T-helper 22 cell (primary cell): ENCODE measurements around the gene PLEKHG2.

Experiments used
- DNase-seq: peaks from one replicate; pipeline ENCODE4 v3.0.0-alpha.2; 2020; ENCODE audit warnings: low read depth

PLEKHG2 gene

DNA sequence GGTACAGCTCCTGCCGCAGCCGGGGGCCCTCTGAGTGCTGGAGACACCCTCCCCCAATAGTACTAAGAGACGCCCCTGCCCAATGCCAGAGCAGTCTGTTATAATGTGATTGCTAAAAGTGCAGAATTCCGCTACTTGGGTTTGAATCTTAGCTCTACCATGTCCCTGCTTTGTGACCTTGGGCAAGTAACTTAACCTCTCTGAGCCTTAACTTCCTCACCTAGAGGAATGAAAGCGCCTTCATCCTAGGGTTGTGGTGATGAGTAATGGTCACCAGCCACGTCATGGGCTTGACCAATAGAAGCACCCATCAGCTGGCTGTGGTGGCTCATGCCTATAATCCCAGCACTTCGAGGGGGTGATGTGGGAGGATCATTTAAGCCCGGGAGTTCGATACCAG lies 6.5 kb downstream of the PLEKHG2 start:
- no peak for DNase-seq

DNA sequence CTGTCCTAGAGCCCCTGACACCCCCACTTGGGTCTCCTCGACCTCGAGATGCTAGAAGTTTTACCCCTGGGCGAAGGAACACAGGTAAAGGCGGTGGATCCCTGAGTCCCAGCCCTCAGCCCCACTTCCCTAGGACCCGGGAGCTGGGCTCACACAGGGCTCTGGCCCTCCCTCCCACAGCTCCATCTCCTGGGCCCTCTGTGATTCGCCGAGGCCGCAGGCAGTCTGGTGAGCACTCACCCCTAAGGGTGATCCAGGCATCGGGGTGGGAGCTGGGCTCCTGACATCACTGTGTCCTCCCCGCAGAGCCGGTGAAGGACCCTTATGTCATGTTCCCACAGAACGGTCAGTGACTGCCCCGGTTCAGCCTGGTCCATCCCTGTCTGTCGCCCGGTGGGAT lies 8.3 kb downstream of the PLEKHG2 start:
- DNase-seq, result no peak

DNA sequence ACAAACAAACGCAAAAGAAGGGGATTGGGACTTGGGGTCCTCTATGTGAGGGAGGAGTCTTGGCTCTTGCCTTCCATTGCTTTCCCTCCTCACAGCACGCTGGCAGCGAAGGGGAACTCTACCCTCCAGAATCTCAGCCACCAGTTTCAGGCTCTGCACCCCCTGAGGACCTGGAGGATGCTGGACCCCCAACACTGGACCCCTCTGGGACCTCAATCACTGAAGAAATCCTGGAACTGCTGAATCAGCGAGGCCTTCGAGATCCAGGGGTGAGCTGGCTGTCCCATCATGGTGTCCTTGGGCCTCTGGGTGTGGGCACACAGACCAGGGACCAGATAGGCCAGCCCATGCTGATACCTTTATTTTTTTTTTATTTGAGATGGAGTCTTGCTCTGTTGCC lies 9.6 kb downstream of the PLEKHG2 start:
- no peak for DNase-seq

DNA sequence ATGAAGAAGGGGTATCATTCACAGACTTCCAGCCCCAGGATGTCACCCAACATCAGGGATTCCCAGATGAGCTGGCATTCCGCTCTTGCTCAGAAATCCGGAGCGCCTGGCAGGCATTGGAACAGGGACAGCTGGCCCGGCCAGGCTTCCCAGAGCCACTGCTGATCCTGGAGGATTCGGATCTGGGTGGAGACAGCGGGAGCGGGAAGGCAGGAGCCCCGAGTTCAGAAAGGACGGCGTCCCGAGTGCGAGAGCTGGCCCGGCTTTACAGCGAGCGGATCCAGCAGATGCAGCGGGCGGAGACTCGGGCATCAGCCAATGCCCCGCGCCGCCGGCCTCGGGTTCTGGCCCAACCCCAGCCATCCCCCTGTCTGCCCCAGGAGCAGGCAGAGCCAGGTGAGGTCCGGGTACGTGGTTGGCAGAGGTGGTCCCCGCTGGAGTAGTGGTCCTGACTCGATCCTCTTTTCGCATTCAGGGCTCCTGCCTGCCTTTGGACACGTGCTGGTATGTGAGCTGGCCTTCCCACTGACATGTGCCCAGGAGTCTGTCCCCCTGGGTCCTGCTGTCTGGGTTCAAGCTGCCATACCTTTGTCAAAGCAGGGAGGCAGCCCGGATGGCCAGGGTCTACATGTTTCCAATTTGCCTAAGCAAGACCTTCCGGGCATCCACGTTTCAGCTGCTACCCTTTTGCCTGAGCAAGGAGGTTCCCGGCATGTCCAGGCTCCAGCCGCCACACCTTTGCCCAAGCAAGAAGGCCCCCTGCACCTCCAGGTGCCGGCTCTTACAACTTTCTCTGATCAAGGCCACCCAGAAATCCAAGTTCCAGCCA lies 11.0 kb downstream of the PLEKHG2 start:
- DNase-seq, result no peak

DNA sequence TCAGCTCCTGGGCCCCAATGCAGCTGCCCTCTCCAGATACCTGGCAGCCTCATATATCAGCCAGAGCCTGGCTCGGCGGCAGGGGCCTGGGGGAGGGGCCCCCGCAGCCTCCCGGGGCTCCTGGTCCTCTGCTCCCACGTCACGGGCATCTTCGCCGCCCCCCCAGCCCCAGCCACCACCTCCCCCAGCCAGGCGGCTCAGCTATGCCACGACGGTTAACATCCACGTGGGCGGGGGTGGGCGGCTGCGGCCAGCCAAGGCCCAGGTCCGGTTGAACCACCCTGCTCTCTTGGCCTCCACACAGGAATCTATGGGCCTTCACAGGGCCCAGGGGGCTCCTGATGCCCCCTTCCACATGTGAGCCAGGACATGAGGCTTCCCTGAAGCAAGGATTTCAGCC lies 12.5 kb downstream of the PLEKHG2 start:
- no peak for DNase-seq

DNA sequence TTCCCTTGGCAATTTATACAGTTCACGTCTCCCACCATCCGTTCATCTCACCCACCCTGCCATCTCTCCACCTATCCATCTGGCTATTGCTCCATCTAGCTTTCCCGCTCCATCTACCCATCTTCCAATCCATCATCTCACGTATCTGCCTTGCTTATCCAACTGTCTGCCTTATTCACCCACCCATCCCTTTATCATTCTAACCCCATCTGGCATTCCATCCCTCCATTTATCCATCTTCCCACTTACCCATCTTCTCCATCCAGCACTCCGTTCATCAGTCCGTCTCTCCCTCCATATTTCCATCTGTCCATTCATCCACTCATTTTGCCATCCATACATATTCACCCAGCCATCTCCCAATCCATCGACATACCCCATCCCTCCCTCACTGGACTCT lies 13.3 kb downstream of the PLEKHG2 start:
- DNase-seq, result no peak

DNA sequence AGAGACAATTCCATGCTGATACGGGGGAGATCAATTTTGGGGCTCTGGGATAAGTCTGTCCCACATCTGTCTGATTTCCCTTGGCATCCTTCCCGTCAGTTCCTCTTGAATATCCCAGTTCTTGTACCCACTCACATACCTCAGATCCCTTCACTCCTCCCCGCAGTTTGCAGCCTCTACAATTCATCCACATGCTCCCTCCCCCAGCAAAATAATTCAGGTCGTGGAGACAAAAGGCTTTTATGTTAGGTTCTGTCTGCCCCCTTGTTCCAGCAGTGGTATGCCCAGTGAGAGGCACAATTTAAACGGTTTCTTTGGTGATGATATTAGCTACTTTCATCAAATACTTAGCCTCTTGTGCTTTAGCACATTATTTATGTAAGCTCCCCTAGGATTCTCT lies 13.7 kb downstream of the PLEKHG2 start:
- DNase-seq, result no peak

DNA sequence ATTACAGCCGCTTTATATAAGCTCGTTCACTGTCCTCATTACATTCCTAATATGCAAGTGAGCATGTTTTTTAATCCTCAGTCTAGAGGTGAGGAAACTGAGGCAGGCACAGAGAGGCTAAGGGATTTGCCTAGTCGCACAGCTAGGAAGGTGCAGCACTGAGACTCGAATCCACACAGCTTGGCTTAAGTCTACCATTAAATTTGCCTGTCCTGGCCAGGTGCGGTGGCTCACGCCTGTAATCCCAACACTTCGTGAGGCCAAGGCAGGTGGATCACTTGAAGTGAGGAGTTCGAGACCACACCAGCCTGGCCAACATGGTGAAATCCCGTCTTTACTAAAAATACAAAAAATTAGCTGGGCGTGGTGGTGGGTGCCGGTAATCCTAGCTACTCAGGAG lies 15.2 kb downstream of the PLEKHG2 start:
- no peak for DNase-seq

DNA sequence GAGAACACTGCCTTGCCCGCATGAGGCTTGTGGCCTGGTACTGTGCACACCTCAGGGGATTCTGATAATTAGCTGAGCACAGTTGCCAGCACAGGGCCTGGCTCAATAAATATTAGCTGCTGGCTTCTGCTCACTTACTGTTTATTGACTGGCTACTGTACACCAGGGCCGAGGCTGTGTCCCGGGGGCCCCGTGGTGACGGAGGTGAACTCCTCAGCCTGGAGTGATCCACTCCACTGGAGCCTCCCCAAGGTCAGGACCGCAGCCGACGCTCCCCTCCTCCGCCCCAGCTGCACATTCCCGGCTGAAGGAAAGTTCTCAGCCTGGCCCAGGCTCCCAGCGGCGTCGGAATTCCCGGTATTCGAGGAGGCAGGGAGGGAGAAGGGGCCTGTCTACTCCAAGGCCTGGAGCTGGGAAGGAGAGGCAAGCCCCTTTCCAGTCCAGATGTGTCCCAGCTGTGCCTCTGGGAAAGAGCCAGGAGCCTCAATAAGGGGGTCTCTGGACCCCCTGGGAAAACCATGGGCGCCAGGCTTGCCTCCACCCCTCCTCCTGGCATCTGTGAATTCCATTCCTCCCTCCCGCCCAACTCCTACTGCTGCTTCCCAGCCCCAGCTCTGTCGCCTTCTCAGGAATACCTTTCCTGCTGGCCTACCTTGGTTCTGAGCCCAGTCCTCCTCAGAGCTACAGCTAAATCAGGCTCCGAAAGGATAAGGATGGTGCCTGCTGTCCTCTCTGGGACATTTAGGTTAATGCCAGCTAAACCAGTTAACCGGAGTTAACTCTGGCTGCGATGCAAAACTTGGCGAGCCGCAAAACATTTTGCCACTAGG lies 16.0 kb downstream of the PLEKHG2 start:
- DNase-seq, result no peak

DNA sequence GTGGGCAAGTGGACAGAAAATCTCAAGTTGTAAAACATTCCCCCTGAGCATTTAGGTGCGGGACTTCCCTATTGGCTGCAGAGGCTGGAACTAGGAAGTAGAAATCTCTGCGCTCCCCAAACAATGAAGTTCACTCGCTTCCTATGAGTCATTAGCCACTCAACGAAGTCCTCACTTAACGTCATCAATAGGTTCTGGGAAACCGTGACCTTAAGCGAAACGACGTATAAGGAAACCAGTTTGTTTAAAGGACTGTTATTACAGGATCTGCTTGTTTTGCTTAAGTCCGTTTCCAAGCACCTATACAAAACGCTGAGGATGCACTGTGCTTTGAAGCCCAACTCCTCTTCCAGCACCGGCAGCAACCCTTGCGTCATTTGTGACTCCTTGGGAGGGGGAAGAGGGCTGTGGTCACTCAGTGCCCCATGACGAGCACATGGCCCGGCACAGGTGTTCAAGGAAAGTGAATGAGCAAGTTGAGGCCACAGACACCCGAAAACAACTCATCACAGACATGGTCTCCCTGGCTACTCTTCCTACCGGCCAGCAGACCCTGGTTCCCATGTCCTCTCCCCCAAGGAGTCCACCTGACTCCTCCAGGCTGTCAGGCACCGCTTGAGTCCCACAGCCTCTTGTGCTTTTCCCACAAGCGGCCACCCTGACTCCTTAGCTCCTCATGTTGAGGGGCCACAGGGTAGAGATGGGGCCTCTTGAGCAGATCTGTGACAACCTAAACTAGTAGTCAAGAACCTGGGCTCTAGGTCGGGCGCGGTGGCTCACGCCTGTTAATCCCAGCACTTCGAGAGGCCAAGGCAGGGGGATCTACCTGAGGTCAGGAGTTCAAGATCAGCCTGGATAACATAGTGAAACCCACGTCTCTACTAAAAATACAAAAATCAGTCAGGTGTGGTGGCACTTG lies 18.5 kb downstream of the PLEKHG2 start:
- peak; percentile 93 for DNase-seq

DNA sequence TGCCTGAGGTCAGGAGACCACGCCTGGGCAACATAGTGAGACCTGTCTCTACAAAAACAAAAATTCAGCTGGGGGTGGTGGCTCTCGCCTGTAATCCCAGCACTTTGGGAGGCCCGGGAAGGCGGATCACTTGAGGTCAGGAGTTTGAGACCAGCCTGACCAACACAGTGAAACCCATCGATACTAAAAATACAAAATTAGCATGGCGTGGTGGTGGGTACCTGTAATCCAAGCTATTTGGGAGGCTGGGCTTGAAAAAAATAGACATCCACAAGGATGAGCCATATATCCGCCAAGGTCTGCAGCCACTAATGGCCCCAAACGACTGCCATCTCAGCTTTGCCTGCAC lies 20.2 kb downstream of the PLEKHG2 start:
- DNase-seq, result no peak

DNA sequence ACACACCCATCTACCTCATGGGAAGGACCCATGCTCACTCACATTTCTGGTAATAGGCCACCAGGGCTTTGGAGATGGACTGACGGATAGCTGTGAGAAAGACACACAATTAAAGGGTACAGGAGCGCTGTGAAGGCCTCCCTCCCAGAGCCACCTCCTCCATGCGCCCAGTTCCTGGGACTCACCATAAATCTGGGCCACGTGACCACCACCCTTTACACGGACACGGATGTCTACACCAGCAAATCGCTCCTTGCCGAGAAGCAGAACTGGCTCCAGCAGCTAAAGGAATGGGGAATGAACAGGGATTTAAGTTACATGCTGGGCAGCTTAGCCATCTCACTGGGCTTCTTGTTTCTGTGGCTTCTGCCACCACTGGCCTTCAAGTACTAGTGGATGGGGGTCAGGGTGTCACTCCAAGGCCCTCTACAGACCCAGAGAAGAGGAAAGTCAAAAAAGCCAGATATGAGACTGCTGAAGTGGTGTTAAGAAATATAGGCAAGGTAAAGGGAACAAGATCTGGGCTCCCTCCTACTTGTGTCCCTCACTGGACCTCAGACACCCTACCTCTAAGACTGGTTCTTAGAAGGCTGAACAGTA lies 21.1 kb downstream of the PLEKHG2 start:
- no peak for DNase-seq

DNA sequence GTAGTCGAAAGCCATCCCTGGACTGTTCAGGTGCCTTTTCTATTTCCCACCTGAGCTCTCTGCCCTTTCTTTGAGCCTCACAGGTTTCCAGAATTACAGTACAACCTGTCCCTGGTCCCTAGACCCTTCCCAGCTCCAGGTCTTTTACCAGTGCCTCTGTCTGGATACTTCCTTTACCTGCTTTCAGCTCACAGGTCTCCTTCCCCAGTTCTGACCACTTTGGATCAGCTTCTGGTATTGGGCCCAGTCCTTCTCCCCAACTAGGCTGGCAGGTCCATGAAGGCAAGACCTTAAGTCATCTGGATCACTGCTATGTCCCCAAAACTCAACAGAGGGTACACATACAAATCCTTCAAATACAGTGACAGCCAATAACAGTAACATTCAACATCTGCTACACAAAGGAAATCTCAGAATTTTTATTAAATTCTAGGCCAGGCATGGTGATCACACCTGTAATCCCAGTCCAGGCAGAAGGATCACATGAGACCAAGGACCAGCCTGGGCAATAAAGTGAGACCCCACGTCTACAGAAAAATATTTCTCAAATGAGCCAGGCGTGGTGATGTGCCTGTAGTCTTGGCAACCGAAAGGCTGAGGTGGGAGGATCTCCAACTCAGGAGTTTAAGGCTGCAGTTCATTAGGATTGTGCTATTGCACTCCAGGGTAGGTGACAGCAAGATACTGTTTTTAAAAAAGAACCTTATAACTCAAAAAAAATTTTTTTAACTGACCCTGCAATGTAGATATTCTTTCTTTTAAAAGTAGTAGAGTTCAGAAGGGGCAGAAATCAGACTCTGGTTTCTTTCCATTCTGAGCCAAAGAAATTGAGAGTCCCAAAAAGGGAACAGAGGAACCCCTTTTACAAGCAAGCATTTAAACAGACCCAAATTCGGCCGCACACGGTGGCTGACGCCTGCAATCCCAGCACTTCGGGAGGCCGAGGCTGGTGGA lies 21.9 kb downstream of the PLEKHG2 start:
- DNase-seq, result no peak

DNA sequence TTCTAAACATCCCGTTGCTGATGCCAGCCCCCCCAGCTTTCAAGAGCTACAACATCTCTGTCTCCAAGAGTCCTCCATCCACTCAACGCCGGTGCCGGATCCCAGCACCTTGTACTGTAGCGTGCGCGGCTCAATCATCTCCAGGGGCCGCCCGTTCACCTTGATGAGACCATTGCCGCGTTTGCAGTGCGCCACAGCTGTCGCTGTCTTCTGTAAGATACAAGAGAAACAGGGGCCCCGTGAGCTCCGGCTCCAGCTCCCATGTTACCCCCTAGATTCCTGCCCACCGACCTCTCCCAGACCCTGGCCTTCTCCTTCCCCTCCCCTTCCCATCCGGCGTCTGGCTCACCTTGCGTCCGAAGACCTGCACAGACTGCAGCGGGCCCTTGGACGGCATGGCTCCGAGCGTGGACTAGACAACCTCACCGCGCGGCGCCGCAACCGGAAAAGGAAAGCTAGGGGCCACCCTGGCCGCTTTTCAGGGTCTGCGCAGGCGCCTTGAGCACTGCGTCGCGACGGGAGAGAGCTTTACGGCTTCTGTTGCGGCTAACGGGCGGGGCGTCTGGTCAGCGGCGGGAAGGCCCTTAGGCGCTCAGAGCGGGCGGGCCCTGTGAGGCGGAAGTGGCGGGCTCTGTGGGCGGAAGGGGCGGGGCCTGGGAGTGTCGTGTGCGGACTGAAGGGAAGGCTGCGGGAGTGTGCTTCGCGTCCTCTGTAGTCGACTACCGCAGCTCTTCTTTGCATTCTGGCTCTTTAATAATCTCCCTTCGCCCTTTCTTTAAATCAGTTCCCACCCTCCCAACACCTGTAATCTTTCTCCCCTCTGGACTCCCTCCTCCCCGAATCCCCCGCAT lies 23.3 kb downstream of the PLEKHG2 start, which contains the start of gene RPS16:
TSS of gene RPS16 (minus strand) at position 451 of the 851 bp plus-strand sequence. CDS start at position 397, 54 bp downstream.
- DNase-seq, result peak; percentile 98

DNA sequence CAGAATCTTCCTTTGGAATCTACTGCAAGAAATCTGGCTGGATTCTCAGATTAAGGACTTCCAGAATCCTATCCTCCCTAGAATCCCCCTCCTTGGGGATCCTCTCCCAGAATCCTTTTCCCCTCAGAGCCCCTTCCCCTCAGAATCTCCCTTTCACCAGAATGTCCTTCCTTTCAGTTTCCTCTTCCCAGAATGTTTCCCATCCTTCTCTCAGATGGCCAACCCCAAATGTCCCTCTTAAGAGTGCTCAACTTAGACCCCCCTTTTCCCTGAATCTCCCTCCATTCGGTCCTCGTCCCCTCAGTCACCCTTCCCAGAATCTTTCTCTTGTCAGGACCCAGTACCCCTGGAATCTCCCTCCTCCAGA lies 23.9 kb downstream of the PLEKHG2 start:
- DNase-seq, result no peak

DNA sequence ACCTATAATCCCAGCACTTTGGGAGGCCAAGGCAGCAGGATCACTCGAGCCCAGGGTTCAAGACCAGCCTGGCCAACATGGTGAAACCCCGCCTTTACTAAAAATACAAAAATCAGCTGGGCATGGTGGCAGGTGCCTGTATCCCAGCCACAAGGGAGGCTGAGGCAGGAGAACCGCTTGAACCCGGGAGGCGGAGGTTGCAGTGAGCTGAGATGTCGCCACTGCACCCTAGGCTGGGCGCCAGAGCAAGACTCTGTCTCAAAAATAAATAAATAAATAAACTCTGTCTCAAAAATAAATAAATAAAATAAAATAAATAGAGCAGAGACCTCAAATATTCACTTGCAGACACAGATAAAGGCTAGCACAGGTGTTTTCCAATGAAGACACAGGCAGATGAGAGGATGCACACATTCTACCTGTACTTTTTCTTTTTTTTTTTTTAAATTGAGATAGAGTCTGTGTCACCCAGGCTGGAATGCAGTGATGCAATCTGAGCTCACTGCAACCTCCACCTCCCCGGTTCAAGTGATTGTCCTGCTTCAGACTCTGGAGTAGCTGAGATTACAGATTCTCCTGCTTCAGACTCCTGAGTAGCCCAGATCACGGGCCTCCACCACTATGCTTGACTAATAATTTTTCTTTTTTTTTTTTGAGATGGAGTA lies 25.9 kb downstream of the PLEKHG2 start:
- DNase-seq, result no peak

DNA sequence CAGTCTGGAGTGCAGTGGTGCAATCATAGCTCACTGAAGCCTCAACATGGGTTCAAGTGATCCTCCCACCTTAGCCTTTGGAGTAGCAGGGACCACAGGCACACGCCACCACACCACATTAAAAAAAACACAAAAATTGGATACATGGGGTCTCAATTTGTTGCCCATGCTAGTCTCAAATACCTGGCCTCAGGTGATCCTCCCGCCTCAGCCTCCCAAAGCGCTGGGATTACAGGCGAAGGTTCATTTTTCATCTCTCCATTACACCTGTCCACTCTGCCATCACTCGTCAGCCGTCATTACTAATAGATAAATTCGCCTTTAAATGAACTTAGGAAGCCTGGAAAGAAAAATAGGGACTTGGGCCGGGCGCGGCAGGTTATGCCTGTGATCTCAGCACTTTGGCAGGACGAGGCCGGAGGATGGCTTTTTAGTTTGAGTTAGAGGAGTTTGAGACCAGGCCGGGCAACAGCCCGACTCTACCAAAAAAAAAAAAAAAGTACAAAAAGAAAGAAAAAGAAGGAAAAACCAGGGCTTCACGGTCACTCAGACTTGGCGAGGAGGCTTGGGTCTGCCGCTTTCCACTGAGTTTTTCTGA lies 32.2 kb downstream of the PLEKHG2 start:
- no peak for DNase-seq

DNA sequence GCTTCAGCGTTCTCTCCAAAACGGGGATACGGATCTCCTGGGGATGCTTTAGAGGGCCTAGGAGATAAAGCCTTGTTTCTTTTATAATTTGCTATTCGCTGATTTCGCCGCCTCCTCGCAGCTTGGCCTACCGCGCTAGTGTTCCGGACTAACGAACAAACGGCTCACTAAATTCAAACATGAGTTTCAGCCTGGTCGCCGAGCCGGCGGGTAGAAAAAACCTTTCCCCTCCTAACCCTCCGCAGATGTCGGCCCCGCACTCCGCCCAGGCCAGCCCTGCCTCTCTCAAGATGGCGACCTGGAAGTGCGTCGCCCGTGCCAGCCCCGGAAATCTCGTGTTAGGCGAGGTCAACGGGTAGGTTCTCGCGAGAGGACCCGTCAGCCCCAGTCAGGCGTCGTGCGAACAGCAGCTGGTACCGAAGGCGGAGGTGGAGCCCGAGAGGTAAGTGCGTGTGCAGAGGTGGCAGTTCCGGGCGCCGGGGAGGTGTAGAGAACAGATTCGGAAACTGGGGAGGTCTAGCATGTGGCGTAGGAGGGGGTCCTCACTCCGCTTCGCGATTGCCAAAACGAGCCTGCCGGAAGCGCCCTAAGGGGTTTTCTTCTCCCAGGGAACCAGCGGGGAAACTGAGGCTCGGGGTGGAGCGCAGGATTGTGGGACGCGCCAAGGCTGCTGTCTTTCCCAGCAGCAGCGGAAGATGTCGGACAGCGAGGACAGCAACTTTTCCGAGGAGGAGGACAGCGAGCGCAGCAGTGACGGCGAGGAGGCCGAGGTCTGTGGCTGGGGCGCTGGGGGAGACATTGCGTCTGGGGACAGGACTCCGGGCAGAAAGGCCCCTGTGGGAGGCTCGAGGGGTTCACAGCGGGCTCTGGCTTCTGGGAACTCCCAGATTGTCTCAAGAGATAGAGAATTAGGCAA lies 33.0 kb downstream of the PLEKHG2 start, which contains the start of gene SUPT5H:
TSS of gene SUPT5H (plus strand) at position 387 of the 916 bp plus-strand sequence. CDS start at position 696, 309 bp downstream.
- peak; percentile 98 for DNase-seq
